HG03139 (cell line): ENCODE results near the gene COQ7.

ENCODE experiments used
- ATAC-seq: cut with Tn5 transposase; IDR thresholded peaks from one replicate; pipeline ENCODE4 v1.9.1; 2021; ENCODE audit not compliant: unreplicated experiment

The COQ7 gene

DNA sequence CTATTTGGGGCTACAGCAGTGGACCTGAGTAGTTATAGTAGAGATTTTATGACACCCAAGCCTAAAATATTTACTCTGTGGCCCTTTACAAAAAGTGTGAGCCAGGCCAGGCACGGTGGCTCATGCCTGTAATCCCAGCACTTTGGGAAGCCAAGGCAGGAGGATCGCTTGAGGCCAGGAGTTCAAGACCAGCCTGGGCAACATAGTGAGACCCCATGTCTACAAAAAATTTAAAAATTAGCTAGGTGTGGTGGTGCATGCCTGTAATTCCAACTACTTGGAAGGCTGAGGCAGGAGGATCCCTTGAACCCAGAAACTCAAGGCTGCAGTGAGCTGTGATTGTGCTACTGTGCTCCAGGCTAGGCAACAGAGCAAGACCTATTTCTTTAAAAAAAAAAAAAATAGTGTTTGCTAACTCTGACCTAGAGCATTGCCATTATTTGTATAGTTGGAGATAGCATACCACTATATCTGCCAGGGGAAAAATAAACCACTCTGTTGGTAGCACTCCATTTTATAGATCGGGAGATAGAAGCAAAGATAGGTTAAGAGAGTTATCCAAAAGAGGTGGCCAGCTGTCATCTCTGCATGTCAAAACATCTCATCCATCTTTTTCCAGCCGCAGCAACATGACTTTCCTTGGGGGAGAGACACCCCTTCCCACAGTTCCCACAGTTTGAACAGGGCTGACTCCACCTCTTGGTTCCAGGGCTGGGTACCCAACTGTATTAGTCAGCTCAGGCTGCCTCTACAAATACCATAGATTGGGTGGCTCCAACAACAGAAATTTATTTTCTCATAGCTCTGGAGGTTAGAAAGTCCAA, 43.3 kb downstream of the COQ7 start:
- no peak for ATAC-seq

DNA sequence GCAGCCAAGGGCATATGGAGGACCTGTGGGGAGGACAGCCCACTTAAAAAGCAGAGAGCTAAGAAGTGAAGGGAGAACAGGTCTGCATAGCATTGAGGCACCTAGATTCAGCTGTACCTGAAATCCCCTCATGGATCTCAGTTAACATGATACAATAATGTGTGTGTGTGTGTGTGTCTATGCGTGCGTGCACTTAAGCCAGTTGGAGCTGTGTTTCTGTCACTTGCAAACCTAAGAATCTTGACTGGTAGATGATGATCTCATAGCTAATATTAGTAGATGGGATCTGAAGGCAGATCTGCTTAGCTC, 44.6 kb downstream of the COQ7 start:
- no peak for ATAC-seq

DNA sequence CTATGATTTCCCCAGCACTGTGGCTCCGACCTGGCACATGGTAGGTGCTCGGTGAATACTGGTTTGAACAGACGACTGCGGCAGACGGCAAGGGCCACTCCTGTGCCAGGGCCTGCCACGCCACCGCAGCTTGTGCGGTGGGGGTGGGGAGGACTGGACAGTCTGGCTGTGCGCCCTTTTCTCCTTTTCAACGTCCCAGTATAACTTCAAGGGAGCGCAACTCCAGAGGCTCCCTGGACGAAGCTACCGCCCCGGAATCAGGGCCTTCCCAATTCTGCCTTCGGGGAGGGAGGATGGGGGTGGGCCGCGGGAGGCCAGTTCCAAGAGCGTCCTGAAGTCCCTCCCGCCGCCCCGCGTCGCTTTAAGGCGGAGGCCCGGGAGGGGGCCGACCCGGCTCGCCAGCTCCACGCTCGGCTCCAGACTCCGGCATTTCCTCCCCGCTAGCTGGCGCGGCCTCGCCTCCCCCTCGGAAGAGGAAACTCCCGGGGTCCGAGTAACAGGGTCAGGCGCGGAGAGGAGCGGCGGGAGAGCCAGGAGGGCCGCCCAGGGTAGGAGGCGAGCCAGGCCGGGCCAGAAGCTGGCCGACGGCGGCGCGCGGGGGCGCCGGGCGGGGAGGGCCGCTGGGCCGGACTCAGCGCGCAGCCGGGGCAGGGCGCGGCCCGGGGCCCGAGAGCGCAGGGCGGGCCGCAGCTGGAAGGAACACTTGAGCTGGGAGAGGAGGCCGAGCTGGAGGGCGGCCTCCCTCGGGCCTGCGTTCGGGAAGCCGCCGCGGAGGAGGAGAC, 46.4 kb downstream of the COQ7 start, which contains the start of gene ITPRIPL2:
ITPRIPL2 (plus strand) TSS at position 388 of the 782 bp plus-strand sequence. CDS start 498 bp downstream, outside the sequence.
- no peak for ATAC-seq

DNA sequence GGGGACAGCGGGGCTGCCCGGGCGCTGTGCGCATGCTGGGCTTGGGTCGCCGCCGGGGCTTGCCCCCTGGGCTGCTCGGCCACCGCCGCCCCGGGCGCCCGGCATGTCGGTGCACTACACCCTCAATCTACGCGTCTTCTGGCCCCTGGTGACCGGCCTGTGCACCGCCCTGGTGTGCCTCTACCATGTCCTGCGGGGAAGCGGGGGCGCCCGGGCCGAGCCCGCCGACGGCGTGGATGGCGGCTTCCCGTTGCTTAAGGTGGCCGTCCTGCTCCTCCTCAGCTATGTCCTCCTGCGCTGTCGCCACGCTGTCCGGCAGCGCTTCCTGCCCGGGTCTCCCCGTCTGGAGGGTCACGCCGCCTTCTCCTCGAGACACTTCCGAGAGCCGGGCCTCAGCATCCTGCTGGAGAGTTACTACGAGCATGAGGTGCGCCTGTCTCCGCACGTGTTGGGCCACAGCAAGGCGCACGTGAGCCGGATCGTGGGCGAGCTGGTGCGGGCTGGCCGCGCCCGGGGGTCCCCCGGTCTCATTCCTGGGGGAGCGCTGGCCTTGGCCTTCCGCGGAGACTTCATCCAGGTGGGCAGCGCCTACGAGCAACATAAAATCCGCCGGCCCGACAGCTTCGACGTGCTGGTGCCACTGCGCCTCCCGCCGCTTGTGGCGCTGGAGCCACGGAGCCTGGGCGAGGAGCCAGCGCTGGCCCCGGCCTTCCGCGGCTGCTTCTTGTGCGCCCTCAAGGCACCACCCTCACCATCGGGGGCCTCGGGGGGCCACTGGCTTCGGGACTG, 47.1 kb downstream of the COQ7 start:
- ATAC-seq = no peak

DNA sequence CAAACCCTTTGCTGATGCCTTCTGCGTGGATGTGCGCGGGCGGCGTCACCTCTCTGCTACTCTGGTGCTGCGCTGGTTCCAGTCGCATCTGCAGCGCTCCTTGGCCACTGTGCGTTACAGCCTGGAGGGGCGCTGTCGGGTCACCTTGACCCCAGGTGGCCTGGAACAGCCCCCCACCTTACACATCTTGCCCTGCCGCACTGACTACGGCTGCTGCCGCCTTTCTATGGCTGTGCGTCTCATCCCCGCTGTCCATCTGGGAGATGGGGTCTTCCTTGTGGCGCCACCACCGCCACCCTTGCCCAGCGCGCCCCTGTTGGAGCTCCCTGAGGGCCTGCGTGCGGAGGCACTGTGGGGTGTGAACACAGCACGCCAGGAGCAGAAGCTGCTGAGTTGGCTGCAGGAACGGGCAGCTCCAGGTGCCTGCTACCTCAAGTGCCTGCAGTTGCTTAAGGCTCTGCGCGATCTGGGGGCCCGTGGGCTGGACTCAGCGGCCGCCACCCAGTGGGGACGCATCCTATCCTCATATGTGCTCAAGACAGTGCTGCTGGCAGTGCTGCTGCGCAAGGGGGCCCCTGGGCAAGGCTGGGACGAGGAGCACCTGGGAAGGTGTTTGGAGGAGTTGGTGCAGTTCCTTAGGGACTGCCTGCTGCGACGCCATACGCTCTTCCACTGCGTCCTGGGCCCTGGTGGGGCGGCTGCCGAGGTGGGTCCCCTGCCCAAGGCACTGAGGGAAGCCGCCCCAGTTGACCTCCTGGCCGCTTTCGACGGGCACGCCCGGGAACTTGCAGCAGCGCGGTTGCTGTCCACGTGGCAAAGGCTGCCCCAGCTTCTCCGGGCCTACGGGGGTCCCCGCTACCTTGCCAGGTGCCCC, 48.0 kb downstream of the COQ7 start:
- no peak for ATAC-seq

DNA sequence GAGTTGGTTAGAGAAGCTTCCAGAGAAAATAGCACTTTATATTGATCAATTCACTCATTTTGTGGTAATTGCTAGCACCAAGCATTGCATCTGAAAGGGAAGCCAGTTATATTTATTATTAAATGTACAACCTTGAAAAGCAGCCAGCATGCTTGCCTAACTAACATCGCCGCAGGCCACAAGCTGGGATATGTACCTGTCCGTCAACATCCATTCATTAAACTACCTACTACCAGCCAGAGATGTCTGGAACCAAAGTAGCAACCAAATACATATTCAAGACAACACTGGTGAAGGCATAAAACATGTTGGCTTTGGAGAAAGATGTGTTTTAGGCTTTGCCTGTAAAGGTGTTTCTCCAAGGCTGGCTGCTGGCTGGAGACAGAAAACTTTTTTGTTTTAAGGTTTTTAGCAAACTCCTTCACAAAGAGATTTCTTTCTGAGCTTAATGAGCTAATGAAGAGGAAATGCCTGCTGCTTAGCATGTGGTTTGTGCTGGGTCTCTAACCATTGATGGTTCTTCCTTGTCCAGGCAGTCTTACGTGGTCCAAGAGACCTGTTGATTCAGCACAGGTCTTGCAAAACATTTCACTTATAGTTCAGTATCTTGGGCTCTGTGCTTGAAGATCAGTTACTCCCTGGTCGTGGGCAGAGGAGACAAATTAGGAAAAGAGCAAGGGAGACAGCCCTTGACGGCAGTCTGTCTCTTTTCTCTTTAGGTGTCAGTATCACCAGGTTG, 49.5 kb downstream of the COQ7 start:
- no peak for ATAC-seq

DNA sequence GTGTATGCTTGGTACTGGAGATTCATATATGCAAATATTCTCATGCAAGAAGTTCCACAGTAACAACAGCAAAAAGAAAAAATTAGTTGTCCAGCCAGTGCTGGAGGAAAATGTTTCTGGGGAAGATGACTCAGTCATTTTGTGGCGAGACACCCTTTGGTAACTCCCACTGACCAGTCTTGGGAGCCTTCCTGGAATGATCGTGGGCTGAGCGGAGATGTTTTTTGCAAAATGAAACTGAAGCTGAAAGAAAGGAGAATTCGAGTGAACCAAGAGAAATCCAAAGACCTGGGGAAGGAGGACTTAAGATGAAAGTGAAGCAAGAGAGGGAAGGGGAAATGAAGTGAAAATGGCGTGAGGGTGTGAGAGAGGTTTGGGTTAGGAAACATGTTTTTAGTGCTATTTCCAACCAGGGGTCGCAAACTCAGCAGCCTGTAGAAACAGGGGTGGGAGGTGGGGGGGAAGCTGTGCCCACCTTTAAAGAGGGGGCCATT, 51.6 kb downstream of the COQ7 start:
- ATAC-seq = no peak

DNA sequence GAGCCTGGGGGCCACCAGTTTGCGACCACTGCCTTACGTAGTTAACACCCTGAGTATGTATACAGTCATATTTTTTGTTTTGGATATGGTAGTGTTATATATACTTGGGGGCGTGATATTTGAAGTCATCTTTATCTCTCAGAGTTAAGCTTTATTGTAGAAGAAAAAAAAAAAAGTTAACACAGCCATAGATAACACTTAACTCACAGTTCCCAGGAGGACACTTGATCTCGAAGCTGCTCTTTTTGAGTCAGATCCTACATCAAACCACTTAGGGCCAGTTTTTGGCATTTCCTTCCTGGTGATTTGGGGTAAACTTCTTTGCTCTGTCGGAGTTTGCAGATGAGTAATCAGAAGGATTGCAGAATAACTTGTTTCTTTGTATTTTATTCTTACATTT, 52.1 kb downstream of the COQ7 start:
- no peak for ATAC-seq

DNA sequence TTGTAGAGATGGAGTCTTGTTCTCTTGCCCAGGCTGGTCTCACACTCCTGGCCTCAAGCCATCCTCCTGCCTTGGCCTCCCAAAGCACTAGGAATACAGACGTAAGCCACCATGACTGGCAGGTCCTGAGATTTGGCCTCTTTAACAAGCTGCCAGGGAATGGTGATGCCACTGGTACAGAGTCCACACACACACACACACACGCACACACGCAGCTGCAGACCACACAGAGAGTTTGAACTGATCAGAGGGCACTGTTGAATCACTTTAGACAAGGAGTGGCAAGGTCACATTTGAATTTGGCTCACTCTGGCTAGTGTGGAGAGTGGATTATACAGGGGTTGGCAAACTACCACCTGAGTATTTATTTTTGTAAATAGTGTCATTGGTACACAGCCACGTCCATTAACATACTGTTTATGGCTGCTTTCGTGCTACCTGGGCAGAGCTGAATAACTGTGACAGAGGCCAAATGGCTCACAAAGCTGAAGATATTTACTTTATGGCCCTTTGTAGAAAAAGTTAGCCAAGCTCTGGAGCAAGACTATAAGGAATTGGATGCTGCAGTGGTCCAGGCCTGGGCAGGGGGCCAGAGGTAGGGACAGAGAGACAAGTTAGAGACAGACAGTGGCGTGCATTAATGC, 56.2 kb downstream of the COQ7 start:
- ATAC-seq = no peak

DNA sequence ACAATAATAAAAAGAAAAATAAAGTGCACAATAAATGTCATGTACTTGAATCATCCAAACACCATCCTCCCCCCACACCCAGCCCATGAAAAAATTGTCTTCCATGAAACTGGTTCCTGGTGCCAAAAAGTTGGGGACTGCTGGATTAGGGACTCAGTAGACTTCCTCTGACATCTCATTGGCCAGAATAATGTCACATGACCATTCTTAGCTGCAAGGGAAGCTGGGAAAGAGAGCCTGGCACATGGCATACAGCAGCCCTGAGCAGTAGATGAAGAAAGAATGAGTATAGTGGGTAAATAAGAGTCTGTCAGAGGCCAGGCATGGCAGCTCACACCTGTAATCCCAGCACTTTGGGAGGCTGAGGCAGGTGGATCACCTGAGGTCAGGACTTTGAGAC, 58.9 kb downstream of the COQ7 start:
- ATAC-seq = no peak

DNA sequence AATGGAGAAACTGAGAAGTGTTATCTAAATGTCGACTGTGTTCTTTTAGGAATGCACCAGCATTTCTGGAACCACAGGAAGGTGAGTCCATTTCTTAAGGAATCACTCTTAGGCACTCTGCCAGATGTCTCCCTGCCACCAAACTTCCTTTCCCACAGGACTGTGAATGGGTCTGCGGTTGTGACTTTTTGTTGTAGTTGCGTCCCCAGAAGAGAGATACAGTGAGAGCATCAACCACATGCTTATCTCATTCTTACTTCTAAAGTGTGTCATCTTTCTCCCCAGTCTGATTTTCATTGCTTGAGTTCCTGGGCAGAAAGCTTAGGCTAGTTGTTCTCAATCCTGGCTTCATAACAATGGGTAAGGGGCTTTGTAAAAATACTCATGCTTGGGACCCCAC, 59.8 kb downstream of the COQ7 start:
- ATAC-seq = no peak

DNA sequence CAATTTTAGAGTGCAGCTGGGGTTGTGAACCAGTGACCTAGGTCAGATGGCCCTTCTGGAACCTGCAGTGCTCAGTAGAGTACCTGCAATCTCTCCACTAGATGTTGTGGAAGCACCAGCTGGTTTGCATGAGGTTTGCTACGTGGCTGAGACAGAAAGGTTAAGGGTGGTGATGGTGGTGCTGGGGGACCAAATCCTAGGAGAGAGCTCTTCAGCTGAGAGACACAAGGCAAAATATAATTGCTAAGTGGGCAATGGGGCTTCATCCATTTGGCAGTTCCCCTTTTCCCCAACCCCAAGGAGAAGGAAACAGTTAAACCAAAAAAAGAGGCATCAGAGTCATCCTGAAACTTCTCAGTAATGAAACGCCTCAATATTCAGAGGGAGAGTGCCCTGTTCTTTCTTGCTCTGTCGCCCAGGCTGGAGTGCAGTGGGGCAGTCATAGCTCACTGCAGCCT, 60.3 kb downstream of the COQ7 start:
- ATAC-seq = peak; percentile 53

DNA sequence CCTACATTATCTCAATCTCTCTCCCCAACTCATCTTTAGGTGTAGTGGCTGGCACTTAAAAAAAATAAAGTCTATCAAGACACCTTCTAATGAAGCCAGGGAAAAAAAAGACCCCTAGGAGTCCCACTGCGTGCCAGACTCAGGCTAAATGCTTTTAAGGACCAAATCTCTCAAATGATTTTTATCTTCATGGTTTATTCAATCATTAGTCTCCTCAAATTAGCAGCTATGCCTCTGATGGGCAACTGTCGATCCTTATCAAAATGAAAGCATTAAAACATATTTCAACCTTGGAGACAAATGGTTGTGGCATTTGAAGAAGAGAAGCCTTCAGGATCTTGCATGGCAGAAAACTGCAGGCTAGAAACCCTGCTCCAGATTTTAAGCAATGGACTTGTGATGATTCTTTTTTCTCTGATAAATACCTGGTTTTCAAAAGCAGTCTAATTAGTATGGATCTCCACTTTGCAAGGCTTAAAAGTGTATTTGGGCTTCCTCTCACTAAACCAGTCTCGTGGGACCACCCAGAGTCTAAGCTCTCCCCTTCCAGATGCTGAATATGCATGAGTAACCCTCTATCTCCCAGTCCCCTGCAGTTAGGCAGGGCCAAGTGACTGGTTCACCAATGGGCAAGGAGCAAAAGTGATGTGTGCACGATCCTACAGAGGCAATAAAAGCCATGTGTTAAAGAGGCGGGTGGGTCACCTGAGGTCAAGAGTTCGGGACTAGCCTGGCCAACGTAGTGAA, 61.2 kb downstream of the COQ7 start:
- ATAC-seq = no peak
